GM18951 (cell line): ENCODE data around the gene BLVRB.

Experiments used
- POLR2A ChIP-seq: IDR thresholded peaks from 4 replicates; pipeline ENCODE4 v1.6.1; 2011; ENCODE audit warnings: mild to moderate bottlenecking; ENCODE audit not compliant: insufficient read length, insufficient read depth; ENCODE audit errors: extremely low read depth
- in situ Hi-C: fragments of 300-500 bp; cut with MboI; formaldehyde crosslinking; loops from one replicate; pipeline ENCODE4 v1.12.0; 2022; ENCODE audit warnings: low sequenced_read_pairs, mixed read lengths, inconsistent platforms; ENCODE audit not compliant: unreplicated experiment

The BLVRB gene

DNA sequence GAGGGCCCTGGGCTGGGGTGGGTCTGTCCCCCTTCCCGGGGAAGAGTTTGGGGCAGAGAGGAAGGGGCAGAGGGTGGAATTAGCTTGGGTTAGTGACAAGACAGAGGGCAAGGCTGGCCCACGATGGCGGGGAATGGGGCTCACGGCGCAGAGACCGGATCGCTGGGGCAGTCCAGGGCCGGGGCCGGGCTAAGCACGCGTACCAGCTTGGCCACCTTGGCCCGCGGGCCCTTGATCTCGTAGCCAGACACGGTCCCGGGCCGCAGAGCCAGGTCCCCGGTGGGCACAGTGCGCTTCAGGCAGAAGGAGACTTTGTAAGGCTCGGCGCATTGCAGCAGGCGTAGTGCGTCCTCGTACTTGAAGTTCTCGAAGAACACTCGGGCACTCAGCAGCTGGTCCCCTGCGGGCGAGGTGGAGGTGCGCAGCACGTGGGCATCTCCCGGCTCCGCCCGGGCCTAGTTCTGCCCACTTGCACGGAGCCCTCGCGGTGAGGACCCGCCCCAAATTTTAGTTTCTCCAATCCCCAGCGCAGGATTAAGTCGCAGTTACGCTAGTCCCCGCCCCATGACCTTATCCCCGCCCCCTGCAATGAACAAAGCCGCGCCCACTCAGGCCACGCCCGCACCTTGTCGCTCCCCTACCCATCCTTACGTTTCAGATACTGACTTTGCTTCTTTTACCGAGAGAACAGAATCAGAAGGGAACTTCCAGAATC, 67.0 kb downstream of the BLVRB start:
- in situ Hi-C loops = no loop called here
- TF ChIP-seq POLR2A = no peak
